LNCAP (cell line): ENCODE data around the gene DMRTC2.

Experiments used
- CTCF ChIP-seq: fragments of 450-650 bp; IDR thresholded peaks from 2 replicates; pipeline ENCODE4 v1.5.1; 2017; ENCODE audit warnings: mild to moderate bottlenecking

The DMRTC2 gene

GRCh38 chr19:41898235-41898634 is 53.4 kb downstream of the DMRTC2 start:
- TF ChIP-seq CTCF, result no peak
